Measurements from ENCODE around the gene MRPL12.

The MRPL12 gene

GRCh38 chr17:81700353-81701287 lies 2.5 kb upstream of the MRPL12 start:
- TF ChIP-seq, protein P1, sequence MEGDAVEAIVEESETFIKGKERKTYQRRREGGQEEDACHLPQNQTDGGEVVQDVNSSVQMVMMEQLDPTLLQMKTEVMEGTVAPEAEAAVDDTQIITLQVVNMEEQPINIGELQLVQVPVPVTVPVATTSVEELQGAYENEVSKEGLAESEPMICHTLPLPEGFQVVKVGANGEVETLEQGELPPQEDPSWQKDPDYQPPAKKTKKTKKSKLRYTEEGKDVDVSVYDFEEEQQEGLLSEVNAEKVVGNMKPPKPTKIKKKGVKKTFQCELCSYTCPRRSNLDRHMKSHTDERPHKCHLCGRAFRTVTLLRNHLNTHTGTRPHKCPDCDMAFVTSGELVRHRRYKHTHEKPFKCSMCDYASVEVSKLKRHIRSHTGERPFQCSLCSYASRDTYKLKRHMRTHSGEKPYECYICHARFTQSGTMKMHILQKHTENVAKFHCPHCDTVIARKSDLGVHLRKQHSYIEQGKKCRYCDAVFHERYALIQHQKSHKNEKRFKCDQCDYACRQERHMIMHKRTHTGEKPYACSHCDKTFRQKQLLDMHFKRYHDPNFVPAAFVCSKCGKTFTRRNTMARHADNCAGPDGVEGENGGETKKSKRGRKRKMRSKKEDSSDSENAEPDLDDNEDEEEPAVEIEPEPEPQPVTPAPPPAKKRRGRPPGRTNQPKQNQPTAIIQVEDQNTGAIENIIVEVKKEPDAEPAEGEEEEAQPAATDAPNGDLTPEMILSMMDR (IDR thresholded peaks at IDR 0.05; ENCODE audit: low read depth, low read length), result no peak
- no peak for DNase-seq (ENCODE audit: low read depth in 2 of 2)
- no peak overlapping the region for H3K4me3 ChIP-seq (replicated peaks in 1 of 2; ENCODE audit: low read depth in 2 of 2, low read length in 2 of 2)

- TF ChIP-seq, protein P1 (IDR thresholded peaks at IDR 0.05; ENCODE audit: low read depth, low read length), result no peak
- H3K4me3 ChIP-seq (replicated peaks in 1 of 2; ENCODE audit: low read depth in 2 of 2, low read length in 2 of 2), result peak overlapping the region; percentile 71 to 85
- DNase-seq (ENCODE audit: low read depth in 2 of 2), result no peak
These were observed 1.7 kb upstream of the MRPL12 start for GRCh38 chr17:81701288-81702071.

- TF ChIP-seq, protein P1 (IDR thresholded peaks at IDR 0.05; ENCODE audit: low read depth, low read length), result no peak
- H3K4me3 ChIP-seq (replicated peaks in 1 of 2; ENCODE audit: low read depth in 2 of 2, low read length in 2 of 2), result peak overlapping the region; percentile 71 to 85
- DNase-seq (ENCODE audit: low read depth in 2 of 2), result no peak
These were observed 834 bp downstream of the MRPL12 start for GRCh38 chr17:81703747-81704654.

DNA sequence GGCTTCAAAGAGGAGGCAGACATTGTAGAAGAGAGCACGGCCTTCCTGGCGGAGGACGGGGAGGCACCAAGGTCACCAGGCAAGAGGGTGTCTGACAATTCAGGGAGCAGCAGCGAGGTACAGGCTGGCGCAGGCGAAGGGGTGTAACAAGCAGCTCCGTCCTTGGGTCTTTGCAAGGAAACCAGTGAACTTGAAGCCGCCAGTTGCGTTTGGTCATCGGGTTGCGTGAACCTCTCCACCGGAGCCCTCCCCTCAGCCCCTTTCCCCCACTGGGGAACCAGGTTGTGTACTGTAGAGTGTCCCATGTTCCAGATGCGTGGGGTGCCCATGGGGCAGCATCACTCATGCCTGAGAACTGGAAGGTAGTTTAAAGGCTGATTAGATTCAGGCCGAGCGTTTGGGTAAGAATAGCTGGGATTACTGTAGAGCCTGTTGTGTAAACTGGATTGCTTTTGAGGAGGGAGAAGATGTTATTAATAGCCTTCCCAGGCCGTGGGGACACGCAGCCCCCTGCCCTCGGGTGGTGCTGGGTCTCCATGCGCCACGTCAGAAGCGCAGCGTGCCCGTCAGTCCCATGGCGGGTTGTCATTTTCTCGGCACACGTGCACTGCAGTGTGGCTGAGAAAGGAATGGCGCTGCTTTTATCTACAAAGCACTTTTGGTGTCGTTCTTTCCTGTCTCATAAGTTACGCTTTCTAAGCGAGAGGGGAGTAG lies 2.5 kb downstream of the MRPL12 start:
- DNase-seq (ENCODE audit: low read depth in 2 of 2), result no peak
- H3K4me3 ChIP-seq (replicated peaks in 1 of 2; ENCODE audit: low read depth in 2 of 2, low read length in 2 of 2), result no peak overlapping the region
- TF ChIP-seq, protein P1 (IDR thresholded peaks at IDR 0.05; ENCODE audit: low read depth, low read length), result no peak

DNA sequence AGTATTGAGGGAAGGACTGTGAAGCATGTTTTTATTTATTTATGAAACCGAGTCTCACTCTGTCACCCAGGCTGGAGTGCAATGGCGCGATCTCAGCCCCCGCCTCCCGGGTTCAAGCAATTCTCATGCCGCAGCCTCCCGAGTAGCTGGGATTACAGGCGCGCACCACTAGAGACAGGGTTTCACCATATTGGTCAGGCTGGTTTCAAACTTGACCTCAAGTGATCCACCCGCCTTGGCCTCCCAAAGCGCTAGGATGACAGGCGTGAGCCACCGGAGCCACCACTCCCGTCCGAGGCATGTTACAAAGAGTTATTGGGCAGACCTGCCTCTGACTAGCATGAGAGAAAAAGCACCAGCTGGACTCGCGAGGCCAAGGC lies 3.1 kb downstream of the MRPL12 start:
- DNase-seq (ENCODE audit: low read depth in 2 of 2), result no peak
- TF ChIP-seq, protein P1 (IDR thresholded peaks at IDR 0.05; ENCODE audit: low read depth, low read length), result no peak
- no peak overlapping the region for H3K4me3 ChIP-seq (replicated peaks in 1 of 2; ENCODE audit: low read depth in 2 of 2, low read length in 2 of 2)
